ENCODE results near the gene SENP3. TPM values are rescaled to one million over a fixed set of nuclear protein-coding genes. Genes with fewer than 3 reads are reported as not detected.
A peak's percentile ranks its signal among the peaks of the same experiment; 100 is the strongest.

Gene SENP3
- total RNA-seq, 2 experiments from 2014 or later = 77.6 to 100 TPM

- H3K4me1 ChIP-seq (ENCODE audit: insufficient read depth, low read length, poor library complexity, severe bottlenecking) = peaks cover 40% of the 10 kb centered on the region
- H3K9me3 ChIP-seq (ENCODE audit: low read length) = no peaks in the 10 kb centered on the region
- intact Hi-C loops (cut with micrococcal nuclease; ENCODE audit: unreplicated experiment) = no loop called here
- H4K20me1 ChIP-seq (ENCODE audit: insufficient read depth, low read length) = no peaks in the 10 kb centered on the region
- H3K4me3 ChIP-seq (ENCODE audit: low read depth, low read length, poor library complexity, severe bottlenecking) = peak overlapping the region; percentile 94
- peak overlapping the region; percentile 94 for H3K4me2 ChIP-seq (ENCODE audit: low read length)
- CTCF ChIA-PET (ENCODE audit: unreplicated experiment) = no interaction called here
- no TSS peak for BruUV-seq (replicated peaks)
- peaks cover 48% of the 10 kb centered on the region for H3K36me3 ChIP-seq (ENCODE audit: insufficient read depth, low read length)
- POLR2A ChIA-PET = interaction anchor here (0.6 kb wide), 1 partner anchor 175 kb away, joined by 4 read pairs; no protein-coding TSS in a partner anchor
- no peak overlapping the region for H3K27ac ChIP-seq (ENCODE audit: low read depth, low read length, poor library complexity, severe bottlenecking)
- no peak for DNase-seq (ENCODE audit: low spot score)
- H2AFZ ChIP-seq (ENCODE audit: low read length) = no peak overlapping the region
- H3K9me2 ChIP-seq (ENCODE audit: insufficient read depth, low read length) = no peaks in the 10 kb centered on the region
- H3K79me2 ChIP-seq (ENCODE audit: insufficient read depth, low read depth, low read length) = peaks cover 31% of the 10 kb centered on the region; the same call in 1 of the 2 replicates
- no peak for TF ChIP-seq CTCF (conservative IDR thresholded peaks at IDR 0.05; ENCODE audit: low read length)
- TF ChIP-seq EZH2phosphoT487 (IDR thresholded peaks at IDR 0.05; ENCODE audit: borderline replicate concordance, low read depth, low read length) = no peak
These were observed 1.6 kb downstream of the SENP3 start for GRCh38 chr17:7563115-7563869.

GRCh38 chr17:7569571-7569970 lies 7.9 kb downstream of the SENP3 start:
- H3K9me2 ChIP-seq (ENCODE audit: insufficient read depth, low read length) = no peaks in the 10 kb centered on the region
- TF ChIP-seq CTCF (conservative IDR thresholded peaks at IDR 0.05; ENCODE audit: low read length) = no peak
- TF ChIP-seq EZH2phosphoT487 (IDR thresholded peaks at IDR 0.05; ENCODE audit: borderline replicate concordance, low read depth, low read length) = no peak
- H3K27ac ChIP-seq (ENCODE audit: low read depth, low read length, poor library complexity, severe bottlenecking) = no peak overlapping the region
- H2AFZ ChIP-seq (ENCODE audit: low read length) = no peak overlapping the region
- H3K9me3 ChIP-seq (ENCODE audit: low read length) = no peaks in the 10 kb centered on the region
- peaks cover 17% of the 10 kb centered on the region for H3K4me1 ChIP-seq (ENCODE audit: insufficient read depth, low read length, poor library complexity, severe bottlenecking)
- CTCF ChIA-PET (ENCODE audit: unreplicated experiment) = no interaction called here
- H3K4me2 ChIP-seq (ENCODE audit: low read length) = no peak overlapping the region
- H3K79me2 ChIP-seq (ENCODE audit: insufficient read depth, low read depth, low read length) = peaks cover 34% of the 10 kb centered on the region
- peaks cover 88% of the 10 kb centered on the region for H3K36me3 ChIP-seq (ENCODE audit: insufficient read depth, low read length)
- H4K20me1 ChIP-seq (ENCODE audit: insufficient read depth, low read length) = peaks cover 8% of the 10 kb centered on the region
- intact Hi-C loops (cut with micrococcal nuclease; ENCODE audit: unreplicated experiment) = no loop called here
- POLR2A ChIA-PET = no interaction called here
- DNase-seq (ENCODE audit: low spot score) = no peak
- BruUV-seq (replicated peaks) = no TSS peak
- no peak overlapping the region for H3K4me3 ChIP-seq (ENCODE audit: low read depth, low read length, poor library complexity, severe bottlenecking)

DNA sequence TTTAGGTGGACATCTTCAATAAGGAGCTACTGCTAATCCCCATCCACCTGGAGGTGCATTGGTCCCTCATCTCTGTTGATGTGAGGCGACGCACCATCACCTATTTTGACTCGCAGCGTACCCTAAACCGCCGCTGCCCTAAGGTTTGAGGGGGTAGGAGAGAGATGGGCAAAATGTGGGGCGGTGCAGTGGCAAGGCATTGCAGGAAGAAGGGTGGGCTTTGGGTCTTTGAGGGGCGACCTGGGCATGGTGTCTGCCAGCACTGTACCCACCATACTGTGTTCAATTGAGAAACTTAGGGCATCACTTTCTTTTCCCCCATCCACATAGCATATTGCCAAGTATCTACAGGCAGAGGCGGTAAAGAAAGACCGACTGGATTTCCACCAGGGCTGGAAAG lies 8.6 kb downstream of the SENP3 start:
- Histone ChIP-seq H3K27ac (ENCODE audit: low read depth, low read length, poor library complexity, severe bottlenecking) (no peak overlapping the region), H3K4me1 (ENCODE audit: insufficient read depth, low read length, poor library complexity, severe bottlenecking) (peaks cover 25% of the 10 kb centered on the region), H3K9me3 (ENCODE audit: low read length) (no peaks in the 10 kb centered on the region), H3K79me2 (ENCODE audit: insufficient read depth, low read depth, low read length) (peaks cover 36% of the 10 kb centered on the region), H2AFZ (ENCODE audit: low read length) (no peak overlapping the region), H3K9me2 (ENCODE audit: insufficient read depth, low read length) (no peaks in the 10 kb centered on the region), H3K36me3 (ENCODE audit: insufficient read depth, low read length) (peaks cover 88% of the 10 kb centered on the region), H3K4me3 (ENCODE audit: low read depth, low read length, poor library complexity, severe bottlenecking) (no peak overlapping the region), H3K4me2 (ENCODE audit: low read length) (no peak overlapping the region), H4K20me1 (ENCODE audit: insufficient read depth, low read length) (peaks cover 16% of the 10 kb centered on the region)
- CTCF ChIA-PET (ENCODE audit: unreplicated experiment) = no interaction called here
- POLR2A ChIA-PET = interaction anchor here (0.5 to 0.9 kb wide), 2 partner anchors 44 to 70 kb away, joined by 3 read pairs; partner anchors contain the start of gene FXR2
- intact Hi-C loops (cut with micrococcal nuclease; ENCODE audit: unreplicated experiment) = loop anchor here (5.0 kb wide), 3 partner anchors 117 to 328 kb away; partner anchors contain the start of genes GABARAP, TP53 and WRAP53
- no TSS peak for BruUV-seq (replicated peaks)
- no peak for DNase-seq (ENCODE audit: low spot score)
- no peak for TF ChIP-seq CTCF (conservative IDR thresholded peaks at IDR 0.05; ENCODE audit: low read length)
- TF ChIP-seq EZH2phosphoT487 (IDR thresholded peaks at IDR 0.05; ENCODE audit: borderline replicate concordance, low read depth, low read length) = no peak
